Gastroesophageal sphincter (tissue), 4 donors: Measurements from ENCODE around the gene TAF11L14. TPM values are rescaled to one million over a fixed set of nuclear protein-coding genes. Genes with fewer than 3 reads are reported as not detected.

Experiments
- ATAC-seq: fragments of 150-250 bp; one replicate; pipeline ENCODE4 v1.9.1; 2016; ENCODE audit warnings: mild to moderate bottlenecking, moderate library complexity
- H3K27ac ChIP-seq, 4 donors: fragments of 200-600 bp; sonication (generic) in 3 of 4; 1 replicate in 3 of 4; 2 replicates in 1 of 4; pipeline ENCODE4 v1.5.1; 2016 to 2019
- H3K27me3 ChIP-seq: fragments of 200-600 bp; sonication (generic); one replicate; pipeline ENCODE4 v1.5.1; 2019
- H3K36me3 ChIP-seq, 2 donors: fragments of 200-600 bp; sonication (generic); one replicate each; pipeline ENCODE4 v1.5.1; 2019; ENCODE audit warnings: control low read depth in 1 of 2
- H3K4me1 ChIP-seq, 3 donors: fragments of 200-600 bp; sonication (generic); 1 replicate in 2 of 3; 2 replicates in 1 of 3; pipeline ENCODE4 v1.5.1; 2016 to 2019; ENCODE audit warnings: control low read depth in 2 of 3
- H3K4me3 ChIP-seq, 2 donors: fragments of 200-600 bp; sonication (generic); one replicate each; pipeline ENCODE4 v1.5.1; 2019; ENCODE audit warnings: mild to moderate bottlenecking in 1 of 2, moderate library complexity in 1 of 2
- H3K9me3 ChIP-seq, 3 donors: fragments of 200-600 bp; sonication (generic); one replicate each; pipeline ENCODE4 v1.5.1; 2017 to 2019; ENCODE audit warnings: control low read depth in 2 of 3
- CTCF ChIP-seq, 4 experiments: fragments of 200-600 bp in 2 of 4; fragments of 450-650 bp in 2 of 4; sonication (generic) in 1 of 4; IDR thresholded peaks; one replicate each; pipeline ENCODE4 v1.5.1; 2017 to 2019; ENCODE audit warnings: antibody characterized with exemption in 4 of 4, mild to moderate bottlenecking in 2 of 4, moderate library complexity in 2 of 4
- EP300 ChIP-seq: sonication (generic); formaldehyde crosslinking; IDR thresholded peaks from one replicate; pipeline ENCODE4 v1.6.1; 2017; ENCODE audit warnings: antibody characterized with exemption, mild to moderate bottlenecking
- POLR2A ChIP-seq, 2 donors: fragments of 450-650 bp; IDR thresholded peaks; one replicate each; pipeline ENCODE4 v1.6.1; 2017; ENCODE audit warnings: antibody characterized with exemption in 2 of 2, mild to moderate bottlenecking in 2 of 2, moderate library complexity in 1 of 2
- POLR2AphosphoS5 ChIP-seq: sonication (generic); formaldehyde crosslinking; IDR thresholded peaks from one replicate; pipeline ENCODE4 v1.6.1; 2017; ENCODE audit warnings: antibody characterized with exemption
- WGBS, 2 donors: methylation state at CpG; one replicate each; pipeline ENCODE4 v1.1.5; 2018; ENCODE audit warnings: low coverage in 1 of 2; 5-methylcytosine and 5-hydroxymethylcytosine counted together
- total RNA-seq, 4 donors: library from RNA; depleted of rRNA; stranded (reverse); fragments of >200 nt; gene quantifications; one replicate each; pipeline ENCODE4 v1.1.0, GENCODE V29; 2016

TAF11L14 gene
- total RNA-seq, 4 donors from 2014 or later = not detected

DNA sequence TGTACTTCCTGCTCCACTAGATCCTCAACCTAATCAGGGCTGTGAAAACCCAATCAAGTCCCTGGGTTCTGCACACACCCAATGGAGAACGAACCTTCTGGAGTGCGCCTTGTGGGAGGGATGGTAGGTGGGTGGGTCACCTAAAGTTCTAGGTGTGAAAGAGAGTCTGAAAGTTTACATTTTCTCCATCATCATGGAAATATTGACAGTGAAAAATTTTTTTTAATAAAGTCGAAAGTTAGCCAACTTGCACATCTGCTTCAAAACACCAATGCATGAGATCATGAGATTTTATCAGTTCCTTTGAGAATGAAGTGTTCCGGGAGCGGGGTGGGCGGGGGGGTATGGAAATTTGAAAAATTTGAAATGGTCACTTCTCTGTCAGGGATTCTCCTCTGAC is 21.7 kb downstream of the TAF11L14 start:
- Histone ChIP-seq H3K27ac (no peak overlapping the region), H3K4me1 (no peaks in the 10 kb centered on the region), H3K4me3 (no peak overlapping the region), H3K9me3 (no peaks in the 10 kb centered on the region), H3K36me3 (no peaks in the 10 kb centered on the region), H3K27me3 (no peaks in the 10 kb centered on the region)
- 50 to 53% methylated on average over 4 of the region's 6 CpGs for WGBS, 2 donors
- no peak for ATAC-seq
- TF ChIP-seq POLR2A (IDR thresholded peaks at IDR 0.05) = no peak
- TF ChIP-seq POLR2AphosphoS5 = no peak
- no peak for TF ChIP-seq EP300
- no peak for TF ChIP-seq CTCF (IDR thresholded peaks at IDR 0.05)

DNA sequence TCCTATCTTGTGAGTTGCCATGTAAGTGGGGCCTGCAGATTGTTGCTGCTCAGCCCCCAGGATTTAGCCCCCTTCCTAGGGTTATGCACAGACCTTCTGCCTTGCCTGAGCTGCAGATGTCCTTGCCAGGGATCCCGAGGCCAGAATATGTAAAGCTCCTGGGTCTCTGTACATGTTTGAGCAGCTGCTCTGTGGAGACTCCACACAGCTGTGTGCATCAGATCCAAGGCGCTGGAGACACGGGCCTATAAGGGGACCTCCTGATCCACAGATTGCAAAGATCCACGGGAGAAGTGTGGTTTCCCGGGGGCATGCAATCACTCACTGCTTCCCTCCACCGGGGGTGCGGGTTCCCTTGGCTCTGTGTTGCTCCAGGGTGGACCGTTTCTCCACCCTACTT is 28.9 kb downstream of the TAF11L14 start:
- WGBS, 2 donors = 73 to 82% methylated on average over 6 to 8 of the region's 8 CpGs
- Histone ChIP-seq H3K4me1 (no peaks in the 10 kb centered on the region), H3K27me3 (no peaks in the 10 kb centered on the region), H3K36me3 (no peaks in the 10 kb centered on the region), H3K27ac (no peak overlapping the region), H3K4me3 (no peak overlapping the region), H3K9me3 (peaks cover 0 to 8% (median 0%) of the 10 kb centered on the region in 3 donors)
- TF ChIP-seq POLR2A (IDR thresholded peaks at IDR 0.05) = no peak
- TF ChIP-seq EP300 = no peak
- TF ChIP-seq POLR2AphosphoS5 = no peak
- TF ChIP-seq CTCF (IDR thresholded peaks at IDR 0.05) = no peak
- ATAC-seq = no peak

DNA sequence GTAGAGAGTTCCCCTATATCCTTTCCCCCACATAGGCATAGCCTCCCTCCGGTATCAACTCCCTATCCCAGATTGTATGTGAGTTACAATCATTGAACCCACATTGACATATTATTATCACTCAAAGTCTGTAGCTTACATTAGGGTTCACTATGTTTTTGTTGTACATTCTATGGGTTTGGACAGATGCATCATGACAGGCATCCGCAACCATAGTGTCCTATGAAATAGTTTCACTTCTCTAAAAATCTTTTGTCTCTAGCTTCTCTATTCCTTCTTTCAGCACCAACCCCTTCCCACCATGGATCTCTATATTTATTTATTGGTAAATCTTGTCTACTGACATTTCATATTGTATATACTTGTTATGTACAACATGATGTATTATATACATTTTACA is 31.6 kb downstream of the TAF11L14 start:
- TF ChIP-seq POLR2AphosphoS5 = no peak
- TF ChIP-seq POLR2A (IDR thresholded peaks at IDR 0.05) = no peak
- no peak for TF ChIP-seq EP300
- no peak for TF ChIP-seq CTCF (IDR thresholded peaks at IDR 0.05)
- no peak overlapping the region for H3K27ac ChIP-seq
- H3K9me3 ChIP-seq = peaks cover 0 to 8% (median 0%) of the 10 kb centered on the region in 3 donors
- no peaks in the 10 kb centered on the region for H3K36me3 ChIP-seq
- no peak for ATAC-seq
- no peaks in the 10 kb centered on the region for H3K4me1 ChIP-seq
- no peak overlapping the region for H3K4me3 ChIP-seq
- H3K27me3 ChIP-seq = no peaks in the 10 kb centered on the region
- WGBS, 2 donors = 87 to 94% methylated on average over 2 of the region's 2 CpGs

GRCh38 chr5:17666726-17667235 is 32.5 kb downstream of the TAF11L14 start:
- no peaks in the 10 kb centered on the region for H3K4me1 ChIP-seq
- no peak overlapping the region for H3K27ac ChIP-seq
- no peaks in the 10 kb centered on the region for H3K27me3 ChIP-seq
- no peaks in the 10 kb centered on the region for H3K36me3 ChIP-seq
- 86 to 97% methylated on average over 3 of the region's 3 CpGs for WGBS, 2 donors
- peaks cover 0 to 8% (median 0%) of the 10 kb centered on the region in 3 donors for H3K9me3 ChIP-seq
- H3K4me3 ChIP-seq = no peak overlapping the region
- ATAC-seq = no peak
- TF ChIP-seq CTCF (IDR thresholded peaks at IDR 0.05) (no peak), EP300 (no peak), POLR2AphosphoS5 (no peak), POLR2A (IDR thresholded peaks at IDR 0.05) (no peak)

DNA sequence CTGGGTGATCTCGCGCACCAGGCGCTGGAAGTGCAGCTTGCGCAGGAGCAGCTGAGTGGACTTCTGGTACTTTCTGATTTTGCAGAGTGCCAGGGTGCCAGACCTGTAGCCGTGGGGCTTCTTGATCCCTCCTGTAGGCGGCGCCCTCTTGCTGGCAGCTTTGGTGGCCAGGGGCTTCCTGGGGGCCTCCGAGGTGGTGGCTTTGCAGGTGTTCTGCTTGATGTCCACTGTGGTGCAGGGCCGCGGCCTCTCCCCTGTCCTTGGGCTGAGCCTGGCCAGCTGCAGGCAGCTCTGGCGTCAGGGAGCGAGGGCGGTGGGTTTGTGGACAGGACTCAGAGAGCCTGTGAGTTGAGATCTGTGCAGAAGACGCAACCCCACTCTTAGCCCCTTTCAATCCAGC is 36.1 kb downstream of the TAF11L14 start:
- Histone ChIP-seq H3K4me1 (no peaks in the 10 kb centered on the region), H3K9me3 (no peaks in the 10 kb centered on the region), H3K27me3 (no peaks in the 10 kb centered on the region), H3K36me3 (no peaks in the 10 kb centered on the region), H3K27ac (no peak overlapping the region), H3K4me3 (no peak overlapping the region)
- TF ChIP-seq POLR2A (IDR thresholded peaks at IDR 0.05) (no peak), EP300 (no peak), CTCF (IDR thresholded peaks at IDR 0.05) (no peak), POLR2AphosphoS5 (no peak)
- WGBS, 2 donors = no CpG with 5 or more reads among the region's 14 CpGs
- no peak for ATAC-seq
